SJCRH30 (cell line): Measurements from ENCODE around the gene APBB1. TPM values are rescaled to one million over a fixed set of nuclear protein-coding genes. Genes with fewer than 3 reads are reported as not detected.

Source experiments
- DNase-seq, 2 experiments: peaks; one replicate each; pipeline ENCODE4 v3.0.0-alpha.2; 2015 to 2020
- H3K27ac ChIP-seq: fragments of 250-450 bp; sonication (Bioruptor Pico); 2 replicates; pipeline ENCODE4 v1.5.1; 2020; ENCODE audit warnings: mild to moderate bottlenecking, moderate library complexity
- H3K27me3 ChIP-seq: fragments of 250-450 bp; sonication (Bioruptor Pico); 2 replicates; pipeline ENCODE4 v1.5.1; 2020; ENCODE audit warnings: mild to moderate bottlenecking, moderate library complexity
- H3K36me3 ChIP-seq: fragments of 250-450 bp; sonication (Bioruptor Pico); 2 replicates; pipeline ENCODE4 v1.5.1; 2020; ENCODE audit warnings: mild to moderate bottlenecking, moderate library complexity
- H3K4me1 ChIP-seq: fragments of 250-450 bp; sonication (Bioruptor Pico); 2 replicates; pipeline ENCODE4 v1.5.1; 2020; ENCODE audit warnings: mild to moderate bottlenecking, moderate library complexity
- H3K4me3 ChIP-seq: fragments of 250-450 bp; sonication (Bioruptor Pico); 2 replicates; pipeline ENCODE4 v1.5.1; 2020; ENCODE audit warnings: mild to moderate bottlenecking, moderate library complexity
- H3K9me3 ChIP-seq: fragments of 250-450 bp; sonication (Bioruptor Pico); replicated peaks from 2 replicates; pipeline ENCODE4 v1.5.1; 2020; ENCODE audit warnings: mild to moderate bottlenecking, moderate library complexity
- total RNA-seq: library from RNA; depleted of rRNA; stranded (reverse); fragments of >200 nt; shearing (Covaris generic); gene quantifications from 2 replicates; pipeline ENCODE4 v1.2.3, GENCODE V29; 2014

APBB1 gene
- total RNA-seq, 1 experiment from 2014 or later: 19.6 TPM

- no peak for DNase-seq
- Histone ChIP-seq H3K36me3 (no peaks in the 10 kb centered on the region), H3K9me3 (no peaks in the 10 kb centered on the region), H3K27ac (no peak overlapping the region), H3K4me1 (no peaks in the 10 kb centered on the region), H3K27me3 (0 out of 2 replicates have a peak, but pooled peaks cover 2% of the 10 kb centered on the region), H3K4me3 (no peak overlapping the region)
Observed at GRCh38 chr11:6437993-6438392, 19.1 kb upstream of the APBB1 start.

- H3K36me3 ChIP-seq: no peaks in the 10 kb centered on the region
- peaks cover 1% of the 10 kb centered on the region; the same call in 1 of the 2 replicates for H3K4me1 ChIP-seq
- H3K9me3 ChIP-seq: no peaks in the 10 kb centered on the region
- no peak for DNase-seq
- no peak overlapping the region for H3K4me3 ChIP-seq
- H3K27me3 ChIP-seq: 0 out of 2 replicates have a peak, but pooled peaks cover 2% of the 10 kb centered on the region
- H3K27ac ChIP-seq: no peak overlapping the region
Observed at GRCh38 chr11:6437423-6437822, 18.5 kb upstream of the APBB1 start.

- no peak for DNase-seq
- no peaks in the 10 kb centered on the region for H3K9me3 ChIP-seq
- H3K27me3 ChIP-seq: no peaks in the 10 kb centered on the region
- H3K27ac ChIP-seq: no peak overlapping the region
- peaks cover 10% of the 10 kb centered on the region; the same call in 1 of the 2 replicates for H3K4me1 ChIP-seq
- no peak overlapping the region for H3K4me3 ChIP-seq
- H3K36me3 ChIP-seq: no peaks in the 10 kb centered on the region
Observed at GRCh38 chr11:6433998-6434660, 15.2 kb upstream of the APBB1 start.

- Histone ChIP-seq H3K27me3 (no peaks in the 10 kb centered on the region), H3K36me3 (no peaks in the 10 kb centered on the region), H3K4me1 (peaks cover 12% of the 10 kb centered on the region; the same call in 1 of the 2 replicates), H3K9me3 (no peaks in the 10 kb centered on the region), H3K4me3 (no peak overlapping the region), H3K27ac (no peak overlapping the region)
- DNase-seq: peak; percentile 40 to 62
Observed at GRCh38 chr11:6431861-6432260, 13.0 kb upstream of the APBB1 start.

- no peaks in the 10 kb centered on the region for H3K27me3 ChIP-seq
- no peaks in the 10 kb centered on the region for H3K9me3 ChIP-seq
- H3K4me1 ChIP-seq: peaks cover 12% of the 10 kb centered on the region; the same call in 1 of the 2 replicates
- no peak for DNase-seq
- H3K27ac ChIP-seq: no peak overlapping the region
- no peak overlapping the region for H3K4me3 ChIP-seq
- no peaks in the 10 kb centered on the region for H3K36me3 ChIP-seq
Observed at GRCh38 chr11:6427516-6427915, 8.6 kb upstream of the APBB1 start.

GRCh38 chr11:6420677-6421076, 1.8 kb upstream of the APBB1 start:
- no peak for DNase-seq
- Histone ChIP-seq H3K36me3 (no peaks in the 10 kb centered on the region), H3K4me3 (no peak overlapping the region), H3K27me3 (no peaks in the 10 kb centered on the region), H3K27ac (no peak overlapping the region), H3K9me3 (no peaks in the 10 kb centered on the region), H3K4me1 (peaks cover 3% of the 10 kb centered on the region; the same call in 1 of the 2 replicates)

GRCh38 chr11:6418557-6419008, 311 bp downstream of the APBB1 start:
- Histone ChIP-seq H3K27me3 (no peaks in the 10 kb centered on the region), H3K4me3 (peak overlapping the region; percentile 85), H3K4me1 (peaks cover 3% of the 10 kb centered on the region; the same call in 1 of the 2 replicates), H3K9me3 (no peaks in the 10 kb centered on the region), H3K27ac (no peak overlapping the region), H3K36me3 (no peaks in the 10 kb centered on the region)
- peak in 1 of 2 experiments; percentile 41 for DNase-seq

- Histone ChIP-seq H3K9me3 (no peaks in the 10 kb centered on the region), H3K27me3 (no peaks in the 10 kb centered on the region), H3K36me3 (no peaks in the 10 kb centered on the region), H3K27ac (no peak overlapping the region), H3K4me1 (peaks cover 3% of the 10 kb centered on the region; the same call in 1 of the 2 replicates), H3K4me3 (peak overlapping the region; percentile 85)
- no peak for DNase-seq
Observed at GRCh38 chr11:6417907-6418556, 862 bp downstream of the APBB1 start.

- H3K4me3 ChIP-seq: no peak overlapping the region
Observed at GRCh38 chr11:6415797-6416196, 3.1 kb downstream of the APBB1 start.

GRCh38 chr11:6414874-6415328, 4.0 kb downstream of the APBB1 start:
- Histone ChIP-seq H3K4me1 (peaks cover 3% of the 10 kb centered on the region; the same call in 1 of the 2 replicates), H3K9me3 (no peaks in the 10 kb centered on the region), H3K4me3 (no peak overlapping the region), H3K27ac (no peak overlapping the region), H3K36me3 (no peaks in the 10 kb centered on the region), H3K27me3 (no peaks in the 10 kb centered on the region)
- no peak for DNase-seq

More at GRCh38 chr11:6415797-6416196, 3.1 kb downstream of the APBB1 start:
- H3K9me3 ChIP-seq: no peaks in the 10 kb centered on the region
- no peaks in the 10 kb centered on the region for H3K27me3 ChIP-seq
- H3K4me1 ChIP-seq: peaks cover 3% of the 10 kb centered on the region; the same call in 1 of the 2 replicates
- no peak for DNase-seq
- no peaks in the 10 kb centered on the region for H3K36me3 ChIP-seq
- no peak overlapping the region for H3K27ac ChIP-seq

- H3K4me3 ChIP-seq: no peak overlapping the region
- DNase-seq: no peak
- no peaks in the 10 kb centered on the region for H3K27me3 ChIP-seq
- no peaks in the 10 kb centered on the region for H3K36me3 ChIP-seq
- H3K9me3 ChIP-seq: no peaks in the 10 kb centered on the region
- no peak overlapping the region for H3K27ac ChIP-seq
- H3K4me1 ChIP-seq: no peaks in the 10 kb centered on the region
Observed at GRCh38 chr11:6413791-6414201, 5.1 kb downstream of the APBB1 start.

- H3K36me3 ChIP-seq: no peaks in the 10 kb centered on the region
- no peak overlapping the region for H3K27ac ChIP-seq
- no peak for DNase-seq
- no peaks in the 10 kb centered on the region for H3K27me3 ChIP-seq
- H3K4me3 ChIP-seq: no peak overlapping the region
- no peaks in the 10 kb centered on the region for H3K4me1 ChIP-seq
- H3K9me3 ChIP-seq: no peaks in the 10 kb centered on the region
Observed at GRCh38 chr11:6411594-6412031, 7.3 kb downstream of the APBB1 start.

GRCh38 chr11:6410695-6411430, 8.0 kb downstream of the APBB1 start:
- Histone ChIP-seq H3K9me3 (no peaks in the 10 kb centered on the region), H3K27me3 (no peaks in the 10 kb centered on the region), H3K4me3 (no peak overlapping the region), H3K4me1 (no peaks in the 10 kb centered on the region), H3K27ac (no peak overlapping the region), H3K36me3 (no peaks in the 10 kb centered on the region)
- DNase-seq: no peak

GRCh38 chr11:6406370-6406769, 12.5 kb downstream of the APBB1 start:
- no peak for DNase-seq
- Histone ChIP-seq H3K4me3 (no peak overlapping the region), H3K4me1 (no peaks in the 10 kb centered on the region), H3K36me3 (no peaks in the 10 kb centered on the region), H3K27me3 (no peaks in the 10 kb centered on the region), H3K27ac (no peak overlapping the region), H3K9me3 (no peaks in the 10 kb centered on the region)

- Histone ChIP-seq H3K4me3 (no peak overlapping the region), H3K36me3 (no peaks in the 10 kb centered on the region), H3K4me1 (no peaks in the 10 kb centered on the region), H3K9me3 (no peaks in the 10 kb centered on the region), H3K27ac (no peak overlapping the region), H3K27me3 (no peaks in the 10 kb centered on the region)
- DNase-seq: no peak
Observed at GRCh38 chr11:6405846-6406245, 13.0 kb downstream of the APBB1 start.
